Smooth muscle cell (in vitro differentiated cells): Measurements from ENCODE around the gene WDCP. TPM values are rescaled to one million over a fixed set of nuclear protein-coding genes. Genes with fewer than 3 reads are reported as not detected.
"Not testable (repeated sequence)": the region's sequence is repeated elsewhere in the genome, so short reads cannot be mapped to it uniquely, and the experiment has no call there.

ENCODE experiments used
- DNase-seq: peaks from one replicate; lab custom pipeline; 2025; ENCODE audit not compliant: unreplicated experiment; lab: John Stamatoyannopoulos, UW
- H2AFZ ChIP-seq: fragments of 200-600 bp; sonication (generic); 2 replicates; pipeline ENCODE4 v1.6.0; 2016; ENCODE audit warnings: antibody characterized with exemption, low read depth, mild to moderate bottlenecking
- H3F3A ChIP-seq: fragments of 200-600 bp; sonication (generic); 2 replicates; pipeline ENCODE4 v1.6.0; 2017; ENCODE audit warnings: antibody characterized with exemption, low read depth
- H3K27ac ChIP-seq: fragments of 200-600 bp; sonication (generic); 2 replicates; pipeline ENCODE4 v1.5.1; 2016; ENCODE audit warnings: low read depth, mild to moderate bottlenecking
- H3K27me3 ChIP-seq: fragments of 200-600 bp; sonication (generic); 2 replicates; pipeline ENCODE4 v1.6.1; 2016; ENCODE audit warnings: low read depth, mild to moderate bottlenecking
- H3K36me3 ChIP-seq: fragments of 200-600 bp; sonication (generic); 2 replicates; pipeline ENCODE4 v1.5.1; 2016; ENCODE audit warnings: low read depth
- H3K4me1 ChIP-seq: fragments of 200-600 bp; sonication (generic); 2 replicates; pipeline ENCODE4 v1.5.1; 2016; ENCODE audit warnings: low read depth
- H3K4me2 ChIP-seq: fragments of 200-600 bp; sonication (generic); 2 replicates; pipeline ENCODE4 v1.6.0; 2016; ENCODE audit warnings: mild to moderate bottlenecking
- H3K4me3 ChIP-seq: fragments of 200-600 bp; sonication (generic); 2 replicates; pipeline ENCODE4 v1.5.1; 2016; ENCODE audit warnings: mild to moderate bottlenecking
- H3K79me2 ChIP-seq: fragments of 200-600 bp; sonication (generic); 2 replicates; pipeline ENCODE4 v1.6.0; 2016; ENCODE audit warnings: low read depth, mild to moderate bottlenecking
- H3K9ac ChIP-seq: fragments of 200-600 bp; sonication (generic); 2 replicates; pipeline ENCODE4 v1.6.0; 2016; ENCODE audit warnings: low read depth
- H3K9me3 ChIP-seq: fragments of 200-600 bp; sonication (generic); replicated peaks from 2 replicates; pipeline ENCODE4 v1.5.1; 2016; ENCODE audit warnings: low read depth
- H4K20me1 ChIP-seq: fragments of 200-600 bp; sonication (generic); 2 replicates; pipeline ENCODE4 v1.6.0; 2016; ENCODE audit warnings: low read depth
- CTCF ChIP-seq: fragments of 200-600 bp; sonication (generic); IDR thresholded peaks from 2 replicates; pipeline ENCODE4 v1.5.1; 2017; ENCODE audit warnings: borderline replicate concordance, mild to moderate bottlenecking, antibody characterized with exemption; ENCODE audit not compliant: insufficient read depth, poor library complexity, severe bottlenecking
- WGBS: methylation state at CpG from one replicate; pipeline ENCODE4 v1.1.7; 2016; ENCODE audit warnings: low lambda C conversion rate; 5-methylcytosine and 5-hydroxymethylcytosine counted together
- polyA plus RNA-seq: library from polyadenylated mRNA; unstranded; fragments of >200 nt; fragmentation: Nextera tagmentation; extraction: Ambion mirVana; gene quantifications from 2 replicates; pipeline ENCODE4 v1.2.1, GENCODE V29; 2016
- total RNA-seq: library from RNA; depleted of rRNA; stranded (reverse); fragments of >200 nt; gene quantifications from 2 replicates; pipeline ENCODE4 v1.2.3, GENCODE V29; 2014

Gene WDCP, protein sequence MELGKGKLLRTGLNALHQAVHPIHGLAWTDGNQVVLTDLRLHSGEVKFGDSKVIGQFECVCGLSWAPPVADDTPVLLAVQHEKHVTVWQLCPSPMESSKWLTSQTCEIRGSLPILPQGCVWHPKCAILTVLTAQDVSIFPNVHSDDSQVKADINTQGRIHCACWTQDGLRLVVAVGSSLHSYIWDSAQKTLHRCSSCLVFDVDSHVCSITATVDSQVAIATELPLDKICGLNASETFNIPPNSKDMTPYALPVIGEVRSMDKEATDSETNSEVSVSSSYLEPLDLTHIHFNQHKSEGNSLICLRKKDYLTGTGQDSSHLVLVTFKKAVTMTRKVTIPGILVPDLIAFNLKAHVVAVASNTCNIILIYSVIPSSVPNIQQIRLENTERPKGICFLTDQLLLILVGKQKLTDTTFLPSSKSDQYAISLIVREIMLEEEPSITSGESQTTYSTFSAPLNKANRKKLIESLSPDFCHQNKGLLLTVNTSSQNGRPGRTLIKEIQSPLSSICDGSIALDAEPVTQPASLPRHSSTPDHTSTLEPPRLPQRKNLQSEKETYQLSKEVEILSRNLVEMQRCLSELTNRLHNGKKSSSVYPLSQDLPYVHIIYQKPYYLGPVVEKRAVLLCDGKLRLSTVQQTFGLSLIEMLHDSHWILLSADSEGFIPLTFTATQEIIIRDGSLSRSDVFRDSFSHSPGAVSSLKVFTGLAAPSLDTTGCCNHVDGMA
- total RNA-seq (7.7 and 9.1 TPM in 2 replicates), polyA plus RNA-seq (2.5 and 3.1 TPM in 2 replicates)

DNA sequence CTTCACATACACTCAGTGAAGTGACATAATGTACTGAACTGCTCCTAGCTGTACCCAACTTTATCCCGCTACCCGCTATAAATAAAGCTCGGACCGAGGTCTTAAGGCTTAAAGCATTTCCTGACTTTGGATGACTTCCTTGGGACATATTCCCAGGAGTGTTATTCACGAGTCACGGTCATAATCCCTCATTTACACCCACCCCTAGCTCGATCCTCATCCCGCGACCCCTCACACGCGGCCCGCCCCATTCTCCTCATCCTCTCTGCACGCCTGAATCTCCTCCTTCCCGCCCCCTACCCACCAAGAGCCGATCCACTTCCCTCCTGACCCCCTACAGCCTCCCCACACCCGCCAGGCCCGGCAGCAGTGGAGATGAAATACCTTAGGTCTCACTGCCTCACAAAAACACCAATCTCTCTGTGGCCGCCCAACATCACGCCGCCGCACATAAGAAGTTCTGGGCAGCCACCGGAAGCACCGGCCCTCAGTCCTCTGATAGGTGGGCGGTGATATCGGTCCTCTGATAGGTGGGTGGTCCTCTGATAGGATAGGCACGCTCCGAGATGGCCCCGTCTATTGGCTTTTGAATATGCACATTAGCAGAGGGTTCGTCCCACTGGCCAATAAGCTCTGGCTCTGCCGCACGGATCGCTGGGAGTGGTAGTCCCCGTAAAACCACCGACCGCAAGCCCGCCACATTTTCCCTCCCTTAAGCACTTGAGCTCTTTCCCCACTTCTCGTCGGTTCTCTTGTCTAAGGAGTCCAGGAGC lies at the start of gene WDCP:
Gene WDCP (minus strand): TSS at position 462 of the 773 bp plus-strand sequence. CDS start 7,897 bp downstream, outside the sequence.
- peak within 1 kb of the TSS; percentile 78 for H3K9ac ChIP-seq
- no peaks in the 10 kb centered on the region for H3K9me3 ChIP-seq
- peak within 1 kb of the TSS; percentile 59 for H3K27ac ChIP-seq
- H2AFZ ChIP-seq: peak within 1 kb of the TSS; percentile 63
- WGBS: under 1% methylated on average over 28 of the region's 38 CpGs
- peak within 1 kb of the TSS; percentile 87 for H3K4me3 ChIP-seq
- H4K20me1 ChIP-seq: no peaks in the 10 kb centered on the region
- peak; percentile 63 for DNase-seq
- no peaks in the 10 kb centered on the region for H3F3A ChIP-seq
- H3K4me2 ChIP-seq: peak within 1 kb of the TSS; percentile 87
- peaks cover 13% of the 10 kb centered on the region for H3K4me1 ChIP-seq
- TF ChIP-seq CTCF: no peak
- H3K36me3 ChIP-seq: no peaks in the 10 kb centered on the region
- no peaks in the 10 kb centered on the region for H3K27me3 ChIP-seq
- H3K79me2 ChIP-seq: peaks cover 32% of the 10 kb centered on the region

- not testable (repeated sequence) for H3K79me2 ChIP-seq, H3K27ac ChIP-seq, H3K9ac ChIP-seq, H3K4me2 ChIP-seq, H3K27me3 ChIP-seq, H3K4me3 ChIP-seq, H3F3A ChIP-seq, H4K20me1 ChIP-seq, H2AFZ ChIP-seq, H3K9me3 ChIP-seq, H3K36me3 ChIP-seq, H3K4me1 ChIP-seq, DNase-seq
- 70% methylated on average over 17 of the region's 17 CpGs for WGBS
Measured at GRCh38 chr2:24095171-24095677, 48.0 kb upstream of the WDCP start.

GRCh38 chr2:24093270-24093669 lies 46.1 kb upstream of the WDCP start:
- H3K4me3 ChIP-seq, H3K4me2 ChIP-seq, H4K20me1 ChIP-seq, H2AFZ ChIP-seq, H3K27me3 ChIP-seq, H3K27ac ChIP-seq, H3K9me3 ChIP-seq, H3K79me2 ChIP-seq, H3K36me3 ChIP-seq, DNase-seq, H3F3A ChIP-seq, H3K9ac ChIP-seq, H3K4me1 ChIP-seq: not testable (repeated sequence)
- WGBS: 100% methylated on average over 5 of the region's 5 CpGs

- 94% methylated on average over 2 of the region's 2 CpGs for WGBS
- TF ChIP-seq CTCF: no peak
- H3K9me3 ChIP-seq: no peaks in the 10 kb centered on the region
- no peak overlapping the region for H3K9ac ChIP-seq
- H2AFZ ChIP-seq: no peak overlapping the region
- H3K27me3 ChIP-seq: no peaks in the 10 kb centered on the region
- no peak overlapping the region for H3K4me3 ChIP-seq
- no peak overlapping the region for H3K4me2 ChIP-seq
- no peak overlapping the region for H3K27ac ChIP-seq
- H4K20me1 ChIP-seq: no peaks in the 10 kb centered on the region
- no peaks in the 10 kb centered on the region for H3K79me2 ChIP-seq
- no peak for DNase-seq
- H3F3A ChIP-seq: peaks cover 4% of the 10 kb centered on the region
- H3K4me1 ChIP-seq: no peaks in the 10 kb centered on the region
- H3K36me3 ChIP-seq: no peaks in the 10 kb centered on the region
Measured at GRCh38 chr2:24088821-24089359, 41.7 kb upstream of the WDCP start.
